DMS114 treated with DMSO at 0.1 percent for 48 hours (cell line): Measurements from ENCODE around the gene CENPQ.
A peak's percentile ranks its signal among the peaks of the same experiment; 100 is the strongest.

Source experiments
- DNase-seq: peaks from one replicate; lab custom pipeline; 2025; ENCODE audit not compliant: unreplicated experiment; lab: John Stamatoyannopoulos, UW

CENPQ gene

GRCh38 chr6:49504666-49505065, 41.5 kb downstream of the CENPQ start:
- DNase-seq = no peak

GRCh38 chr6:49506569-49507111, 43.5 kb downstream of the CENPQ start:
- DNase-seq = no peak

GRCh38 chr6:49509342-49509741, 46.2 kb downstream of the CENPQ start:
- DNase-seq = no peak

GRCh38 chr6:49513153-49513989, 50.2 kb downstream of the CENPQ start:
- no peak for DNase-seq

- no peak for DNase-seq
Observed at GRCh38 chr6:49514571-49515484, 51.7 kb downstream of the CENPQ start.

- no peak for DNase-seq
Observed at GRCh38 chr6:49515485-49516146, 52.4 kb downstream of the CENPQ start.

GRCh38 chr6:49516147-49516505, 53.0 kb downstream of the CENPQ start:
- DNase-seq = no peak

- DNase-seq = no peak
Observed at GRCh38 chr6:49517919-49518318, 54.7 kb downstream of the CENPQ start.

- DNase-seq = no peak
Observed at GRCh38 chr6:49519660-49520059, 56.5 kb downstream of the CENPQ start.

GRCh38 chr6:49522710-49523593, 59.8 kb downstream of the CENPQ start:
- no peak for DNase-seq

- DNase-seq = no peak
Observed at GRCh38 chr6:49523901-49524300, 60.7 kb downstream of the CENPQ start.

- DNase-seq = no peak
Observed at GRCh38 chr6:49524541-49524940, 61.4 kb downstream of the CENPQ start.

GRCh38 chr6:49526598-49526997, 63.4 kb downstream of the CENPQ start:
- no peak for DNase-seq

GRCh38 chr6:49527320-49527719, 64.2 kb downstream of the CENPQ start:
- DNase-seq = no peak

- DNase-seq = no peak
Observed at GRCh38 chr6:49528571-49528970, 65.4 kb downstream of the CENPQ start.

GRCh38 chr6:49530141-49530776, 67.1 kb downstream of the CENPQ start:
- no peak for DNase-seq

GRCh38 chr6:49531774-49532569, 68.8 kb downstream of the CENPQ start:
- DNase-seq = peak; percentile 82

- no peak for DNase-seq
Observed at GRCh38 chr6:49535795-49536194, 72.6 kb downstream of the CENPQ start.

- no peak for DNase-seq
Observed at GRCh38 chr6:49539102-49539501, 75.9 kb downstream of the CENPQ start.
